ENCODE results near the gene PALM3.

Gene PALM3, protein sequence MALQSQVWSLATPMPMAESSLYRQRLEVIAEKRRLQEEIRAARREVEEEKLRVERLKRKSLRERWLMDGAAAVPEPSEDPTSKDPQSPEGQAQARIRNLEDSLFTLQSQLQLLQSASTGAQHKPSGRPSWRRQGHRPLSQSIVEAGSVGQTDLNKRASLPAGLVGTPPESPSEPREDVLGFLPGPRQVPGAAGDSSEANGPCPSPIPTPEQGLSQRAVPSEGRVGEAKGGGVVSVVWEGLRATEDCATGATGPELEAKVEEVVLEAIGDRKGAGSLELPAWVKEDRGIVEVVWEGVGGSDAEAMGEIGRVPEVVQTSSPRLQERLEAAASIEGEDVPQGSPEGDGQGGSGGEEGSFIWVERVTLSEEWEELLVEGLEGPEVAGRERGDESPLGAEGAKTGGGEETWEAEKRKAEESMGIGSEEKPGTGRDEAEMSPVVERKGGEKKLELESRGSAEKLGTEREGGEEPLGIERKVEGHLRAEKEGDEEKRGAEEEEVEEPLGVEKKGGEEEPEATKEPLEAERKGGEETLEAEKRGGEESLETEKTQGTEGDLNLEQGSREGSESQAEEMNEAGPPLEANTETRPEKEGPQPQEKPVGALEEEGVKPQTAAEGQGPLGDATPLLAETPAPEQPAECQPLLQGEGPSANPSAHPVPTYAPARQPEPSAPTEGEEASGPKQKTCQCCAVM

GRCh38 chr19:14061751-14062557, at the start of gene PALM3:
Gene PALM3 (minus strand): TSS chr19:14062076. CDS start chr19:14061980, 96 bp downstream.
- DNase-seq = no peak

DNA sequence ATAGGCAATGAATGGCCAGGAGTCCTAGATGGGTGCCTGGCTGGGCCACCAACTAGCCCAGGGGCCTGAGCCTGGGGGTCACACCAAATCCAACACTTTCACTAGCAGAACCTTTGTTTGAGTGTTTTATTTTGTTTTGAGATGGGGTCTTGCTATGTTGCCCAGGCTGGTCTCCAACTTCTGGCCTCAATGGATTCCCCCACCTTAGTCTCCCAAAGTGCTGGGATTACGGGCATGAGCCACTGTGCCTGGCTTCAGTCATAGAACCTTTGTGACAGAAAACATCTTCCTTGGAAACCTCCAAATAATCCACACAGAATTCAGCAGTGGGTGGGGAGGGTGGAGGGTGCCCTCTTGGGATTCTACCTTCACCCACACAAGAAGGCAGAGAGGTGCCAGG, 49.6 kb upstream of the PALM3 start:
- DNase-seq = no peak

GRCh38 chr19:14110650-14111049, 48.8 kb upstream of the PALM3 start:
- no peak for DNase-seq

- DNase-seq = no peak
Measured at GRCh38 chr19:14107581-14108461, 45.9 kb upstream of the PALM3 start.

- DNase-seq = no peak
Measured at GRCh38 chr19:14106840-14107239, 45.0 kb upstream of the PALM3 start.

GRCh38 chr19:14105680-14106079, 43.8 kb upstream of the PALM3 start:
- DNase-seq = no peak

GRCh38 chr19:14103310-14103709, 41.4 kb upstream of the PALM3 start:
- DNase-seq = no peak

- DNase-seq = no peak
Measured at GRCh38 chr19:14102756-14103155, 40.9 kb upstream of the PALM3 start.

- no peak for DNase-seq
Measured at GRCh38 chr19:14102102-14102696, 40.3 kb upstream of the PALM3 start.

DNA sequence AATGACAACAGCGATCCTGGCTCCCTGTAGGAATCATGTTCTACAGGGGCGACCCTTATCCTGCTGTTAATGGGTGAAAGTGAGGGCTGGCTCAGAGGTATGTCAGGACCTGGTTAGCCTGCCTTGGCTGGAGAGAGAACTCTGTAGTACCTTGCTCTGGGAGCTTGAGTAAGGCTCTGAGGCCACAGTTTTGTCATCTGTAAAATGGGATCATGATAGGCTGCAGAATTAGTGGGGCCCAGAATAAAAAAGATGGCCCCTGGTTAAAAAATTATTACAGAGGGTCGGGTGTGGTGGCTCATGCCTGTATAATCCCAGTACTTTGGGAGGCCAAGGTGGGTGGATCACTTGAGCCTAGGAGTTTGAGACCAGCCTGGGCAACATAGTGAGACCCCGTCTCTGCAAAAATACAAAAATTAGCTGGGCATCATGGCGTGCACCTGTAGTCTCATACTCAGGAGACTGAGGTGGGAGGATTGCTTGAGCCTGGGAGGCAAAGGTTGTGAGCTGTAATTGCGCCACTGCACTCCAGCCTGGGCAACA, 39.2 kb upstream of the PALM3 start:
- no peak for DNase-seq

- DNase-seq = no peak
Measured at GRCh38 chr19:14097532-14098151, 35.8 kb upstream of the PALM3 start.

DNA sequence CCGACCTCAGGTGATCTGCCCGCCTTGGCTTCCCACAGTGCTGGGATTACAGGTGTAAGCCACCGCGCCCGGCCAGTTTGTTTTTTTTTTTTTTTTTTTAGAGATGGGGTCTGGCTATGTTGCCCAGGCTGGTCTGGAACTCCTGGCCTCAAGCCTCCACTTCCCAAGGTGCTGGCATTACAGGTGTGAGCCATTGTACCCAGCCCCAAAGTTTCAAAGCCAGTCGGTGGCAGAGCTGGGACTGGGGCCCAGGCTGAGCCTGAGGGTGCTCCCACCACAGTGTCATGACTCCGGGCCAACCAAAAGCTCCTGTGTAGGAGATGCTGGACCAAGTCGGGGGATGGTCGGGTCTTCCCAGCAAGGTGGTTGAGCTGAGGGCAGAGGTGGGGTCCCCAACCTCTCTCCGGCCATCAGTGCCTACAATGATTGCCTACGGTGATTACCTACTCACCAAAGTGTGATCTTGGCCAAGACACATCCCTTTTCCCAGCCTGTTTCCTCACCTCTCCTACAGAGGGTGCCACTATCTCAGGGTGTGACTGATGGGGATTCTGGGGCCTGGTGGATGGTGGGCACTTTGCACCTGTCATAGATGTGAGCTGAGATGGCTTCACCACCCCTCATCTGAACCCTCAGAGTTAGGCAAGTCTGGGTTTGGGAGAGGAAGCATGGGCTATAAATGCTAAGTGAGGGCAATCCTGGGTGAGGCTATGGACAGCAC, 34.6 kb upstream of the PALM3 start:
- DNase-seq = no peak

GRCh38 chr19:14094854-14095253, 33.0 kb upstream of the PALM3 start:
- no peak for DNase-seq

DNA sequence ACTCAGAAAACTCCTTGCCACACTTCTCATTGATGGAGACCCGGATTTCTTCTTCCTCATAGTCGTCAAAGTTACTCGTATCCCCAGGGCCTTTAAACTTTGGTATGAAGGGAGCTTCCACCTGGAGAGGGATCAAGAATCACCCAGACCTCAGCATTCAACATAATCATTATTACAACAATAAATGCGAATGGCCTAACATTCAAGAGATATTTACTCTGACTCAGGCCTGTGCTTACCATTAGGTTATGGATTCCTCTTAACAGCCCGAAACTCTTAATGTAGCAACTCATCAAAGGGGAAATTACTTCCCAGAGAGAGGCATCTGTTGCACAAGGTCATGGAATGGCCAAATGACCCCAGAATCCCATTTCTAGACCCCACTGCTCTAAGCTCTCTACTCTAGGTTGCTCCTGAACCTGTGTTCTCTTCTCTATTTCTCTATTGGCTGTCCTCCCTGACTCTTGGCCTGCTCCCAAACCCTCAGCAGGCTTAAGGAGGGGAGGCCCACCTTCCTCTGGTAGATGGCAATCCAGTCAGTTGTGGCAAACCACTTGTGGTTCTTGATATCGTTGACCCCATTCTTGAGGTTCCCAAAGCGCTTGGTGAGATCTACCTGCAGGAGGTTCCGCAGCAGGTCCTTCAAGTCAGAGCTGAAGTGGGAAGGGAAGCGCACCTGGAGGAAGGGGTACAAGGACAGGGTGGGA, 31.4 kb upstream of the PALM3 start:
- no peak for DNase-seq

DNA sequence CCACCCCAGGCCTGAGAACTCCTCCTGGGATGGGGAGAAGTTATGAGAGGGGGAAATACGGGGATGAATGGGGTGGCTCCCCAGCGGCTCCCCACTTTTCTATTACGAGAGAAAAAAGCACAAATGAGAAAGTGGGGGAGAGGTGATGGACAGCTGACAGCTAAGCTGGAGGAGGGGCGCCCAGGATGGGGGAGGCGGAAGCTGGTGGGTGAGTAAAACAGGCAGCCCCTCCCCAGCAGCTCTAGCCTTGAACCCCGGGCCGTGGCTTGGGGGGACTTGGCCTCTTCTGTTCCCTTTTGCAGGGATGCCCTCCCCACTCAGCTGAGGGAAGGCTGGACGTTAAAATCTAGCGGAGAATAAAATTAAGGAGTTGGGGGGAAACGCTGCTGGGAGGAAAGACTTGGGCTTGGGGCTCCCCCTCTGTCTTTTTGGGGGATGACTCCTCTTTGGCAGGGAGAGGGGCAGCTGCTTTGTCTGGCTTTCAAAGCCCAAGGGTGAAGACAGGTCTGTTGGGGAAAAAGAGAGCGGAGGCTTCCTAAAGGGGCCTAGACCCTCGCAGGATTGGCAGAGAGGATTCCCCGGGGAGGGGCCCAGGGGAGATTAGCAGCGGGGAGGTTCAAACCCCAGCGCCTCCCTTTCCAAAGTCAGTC, 30.1 kb upstream of the PALM3 start:
- DNase-seq = no peak

DNA sequence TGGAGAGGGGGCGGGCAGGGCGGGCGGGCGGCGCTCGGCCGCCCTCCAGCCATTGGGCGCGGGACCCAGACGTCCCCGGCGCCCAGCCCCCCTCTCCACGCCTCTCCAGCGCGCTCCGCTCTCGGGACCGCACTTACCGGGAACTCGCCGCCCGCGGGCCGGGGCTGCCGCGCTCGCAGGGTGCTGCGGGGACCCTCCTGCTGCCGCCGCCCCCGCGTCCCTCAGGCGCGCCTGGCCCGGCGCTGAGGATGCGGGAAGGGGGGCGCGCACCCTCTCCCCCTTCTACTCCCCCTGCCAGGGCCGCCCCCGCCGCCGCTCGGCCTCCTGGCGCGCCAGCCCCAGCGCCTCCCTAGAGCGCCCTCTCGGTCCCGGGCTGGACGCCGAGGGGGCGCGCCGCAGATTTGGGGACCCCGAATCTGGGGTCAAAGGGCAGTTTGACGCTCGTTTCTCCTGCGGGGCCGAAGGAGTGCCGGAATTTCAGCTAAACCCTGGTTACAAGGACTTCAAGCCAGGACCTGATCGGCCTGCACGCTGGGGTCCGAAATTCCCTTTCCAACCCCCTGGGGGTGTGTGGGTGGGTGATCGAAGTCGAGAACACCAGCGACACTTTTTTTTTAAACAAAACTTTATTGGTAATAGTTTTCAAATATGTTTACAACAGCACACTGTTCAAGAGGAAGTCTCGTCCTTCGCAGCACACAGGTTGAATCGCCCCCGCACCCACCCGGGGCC, 29.4 kb upstream of the PALM3 start:
- DNase-seq = peak; percentile 80

DNA sequence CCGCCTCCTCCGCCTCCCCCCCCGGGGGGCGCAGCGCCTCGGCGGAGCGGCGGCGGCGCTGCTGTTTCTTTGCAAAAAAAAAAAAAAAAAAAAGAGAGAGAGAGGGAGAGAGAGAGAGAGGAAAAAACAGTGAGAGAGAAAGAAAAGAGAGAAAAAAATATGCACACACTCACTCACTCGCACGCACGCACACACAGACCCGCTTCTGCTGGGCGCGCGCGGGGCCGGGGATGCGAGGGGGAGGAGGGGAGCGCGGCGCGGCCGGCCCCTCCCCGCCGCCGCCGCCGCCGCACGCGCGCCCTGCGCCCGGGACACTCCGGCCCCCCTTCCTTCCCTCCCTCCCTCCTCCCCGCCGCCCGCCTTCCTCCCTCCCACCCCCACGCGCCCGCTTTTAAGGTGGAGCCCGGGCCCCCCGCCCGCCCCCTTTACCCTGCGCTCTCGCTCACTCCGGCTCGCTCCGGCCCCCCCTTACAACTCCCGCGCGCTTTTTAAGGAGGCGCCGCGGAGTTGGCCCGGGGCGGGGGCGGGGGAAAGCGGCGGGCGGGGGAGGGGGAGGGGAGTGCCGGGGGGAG, 28.7 kb upstream of the PALM3 start, which contains the start of gene SAMD1:
TSS of gene SAMD1 (minus strand) at position 243 of the 572 bp plus-strand sequence.
- DNase-seq = peak; percentile 80
